CD14-positive monocyte (primary cell): ENCODE measurements around the gene CCDC150. TPM values are rescaled to one million over a fixed set of nuclear protein-coding genes. Genes with fewer than 3 reads are reported as not detected.

Source experiments
- DNase-seq, 3 donors: peaks; one replicate each; pipeline ENCODE4 v3.0.0-alpha.2; 2011 to 2022
- H2AFZ ChIP-seq: 2 replicates; pipeline ENCODE4 v1.6.0; 2012; ENCODE audit warnings: mild to moderate bottlenecking, low read depth, low read length, inconsistent platforms; ENCODE audit not compliant: insufficient read depth, poor library complexity, severe bottlenecking
- H3K27ac ChIP-seq, 2 donors: 1 replicate in 1 of 2; 2 replicates in 1 of 2; pipeline ENCODE4 v1.5.1; 2012 to 2013; ENCODE audit warnings: low read length in 2 of 2, control low read depth in 1 of 2, inconsistent platforms in 1 of 2, low read depth in 1 of 2, mild to moderate bottlenecking in 1 of 2
- H3K27me3 ChIP-seq, 2 donors: one replicate each; pipeline versions ENCODE4 v1.6.0 to v1.6.1; 2011 to 2013; ENCODE audit warnings: low read length in 2 of 2; ENCODE audit not compliant: control insufficient read depth in 2 of 2, insufficient read depth in 2 of 2
- H3K36me3 ChIP-seq, 2 donors: replicated peaks in 1 of 2; 1 replicate in 1 of 2; 2 replicates in 1 of 2; pipeline versions ENCODE4 v1.5.1 to v1.6.1; 2012 to 2013; ENCODE audit warnings: low read length in 2 of 2, control low read depth in 1 of 2, inconsistent platforms in 1 of 2, mild to moderate bottlenecking in 1 of 2; ENCODE audit not compliant: insufficient read depth in 2 of 2, control insufficient read depth in 1 of 2
- H3K4me1 ChIP-seq, 2 donors: 1 replicate in 1 of 2; 2 replicates in 1 of 2; pipeline versions ENCODE4 v1.5.1 to v1.6.1; 2012 to 2013; ENCODE audit warnings: low read length in 2 of 2, control low read depth in 1 of 2, inconsistent platforms in 1 of 2, mild to moderate bottlenecking in 1 of 2, moderate library complexity in 1 of 2; ENCODE audit not compliant: insufficient read depth in 2 of 2, control insufficient read depth in 1 of 2
- H3K4me2 ChIP-seq: replicated peaks from 2 replicates; pipeline ENCODE3; 2012; ENCODE audit warnings: low read length, moderate library complexity, mild to moderate bottlenecking; ENCODE audit not compliant: poor library complexity, severe bottlenecking; ENCODE audit errors: extremely low read depth
- H3K4me3 ChIP-seq, 3 experiments: fragments of 200-600 bp in 1 of 3; sonication (generic) in 1 of 3; replicated peaks in 1 of 3; 1 replicate in 2 of 3; 2 replicates in 1 of 3; pipeline ENCODE4 v1.5.1; 2011 to 2013; ENCODE audit warnings: low read length in 3 of 3, mild to moderate bottlenecking in 3 of 3, control low read depth in 2 of 3, low read depth in 2 of 3, inconsistent platforms in 1 of 3, moderate library complexity in 1 of 3
- H3K79me2 ChIP-seq: 2 replicates; pipeline ENCODE4 v1.6.0; 2012; ENCODE audit warnings: mild to moderate bottlenecking, control low read depth, inconsistent platforms, low read length, moderate library complexity; ENCODE audit not compliant: insufficient read depth
- H3K9ac ChIP-seq: 2 replicates; pipeline ENCODE4 v1.6.0; 2017; ENCODE audit warnings: low read length, mild to moderate bottlenecking; ENCODE audit not compliant: insufficient read depth, poor library complexity, severe bottlenecking
- H3K9me3 ChIP-seq, 2 donors: replicated peaks in 1 of 2; 1 replicate in 1 of 2; 2 replicates in 1 of 2; pipeline versions ENCODE4 v1.5.1 to v1.6.1; 2012 to 2013; ENCODE audit warnings: low read length in 2 of 2, control low read depth in 1 of 2; ENCODE audit not compliant: control insufficient read depth in 1 of 2, insufficient read depth in 1 of 2
- H4K20me1 ChIP-seq: 2 replicates; pipeline ENCODE4 v1.6.0; 2012; ENCODE audit warnings: mild to moderate bottlenecking, low read length, control low read depth, moderate library complexity; ENCODE audit not compliant: insufficient read depth
- H3K27ac Mint-ChIP-seq, 7 donors: one replicate each; pipeline ENCODE4 v1.8.0; 2020; ENCODE audit warnings: mild to moderate bottlenecking in 7 of 7, mixed read lengths in 7 of 7, moderate library complexity in 6 of 7, inconsistent platforms in 2 of 7
- H3K27me3 Mint-ChIP-seq, 3 donors: one replicate each; pipeline ENCODE4 v1.8.0; 2021 to 2022; ENCODE audit warnings: low read depth in 3 of 3, mild to moderate bottlenecking in 3 of 3, mixed read lengths in 3 of 3, moderate library complexity in 3 of 3, inconsistent platforms in 1 of 3
- H3K36me3 Mint-ChIP-seq, 2 donors: one replicate each; pipeline ENCODE4 v1.8.0; 2020; ENCODE audit warnings: mixed read lengths in 2 of 2, inconsistent platforms in 1 of 2, mild to moderate bottlenecking in 1 of 2
- H3K4me1 Mint-ChIP-seq: one replicate; pipeline ENCODE4 v1.8.0; 2020; ENCODE audit warnings: mild to moderate bottlenecking, mixed read lengths
- H3K4me3 Mint-ChIP-seq, 2 donors: one replicate each; pipeline ENCODE4 v1.8.0; 2020; ENCODE audit warnings: mild to moderate bottlenecking in 2 of 2, mixed read lengths in 2 of 2, moderate library complexity in 1 of 2
- H3K9me3 Mint-ChIP-seq, 7 donors: one replicate each; pipeline ENCODE4 v1.8.0; 2020 to 2022; ENCODE audit warnings: mixed read lengths in 7 of 7, mild to moderate bottlenecking in 6 of 7, moderate library complexity in 6 of 7, inconsistent platforms in 2 of 7
- CTCF ChIP-seq: fragments of 200-600 bp; IDR thresholded peaks from one replicate; pipeline ENCODE4 v1.8.0; 2022; ENCODE audit warnings: antibody characterized with exemption, mild to moderate bottlenecking
- WGBS: methylation state at CpG from one replicate; pipeline ENCODE4 v1.1.5; 2013; ENCODE audit warnings: missing lambda C conversion rate; ENCODE audit not compliant: insufficient coverage; 5-methylcytosine and 5-hydroxymethylcytosine counted together
- intact Hi-C, 2 donors: fragments of 100-400 bp; cut with micrococcal nuclease; formaldehyde crosslinking; loops; one replicate each; pipeline versions ENCODE4 v1.15.0 to v1.15.1; 2023
- polyA plus RNA-seq, 3 donors: library from polyadenylated mRNA; depleted of rRNA in 1 of 3; unstranded in 2 of 3; stranded (reverse) in 1 of 3; fragments of 300-500 nt in 2 of 3; fragments of >200 nt in 1 of 3; fragmentation: Illumina TruSeq in 2 of 3; gene quantifications; 1 replicate in 2 of 3; 2 replicates in 1 of 3; pipeline ENCODE4 v1.2.3, GENCODE V29; 2012 to 2021

CCDC150 gene
- polyA plus RNA-seq, 3 donors: 0.09 TPM; not detected in 2

GRCh38 chr2:196675963-196676362 is 36.4 kb downstream of the CCDC150 start:
- H3K4me3 ChIP-seq: no peak overlapping the region
- H3K4me3 Mint-ChIP-seq: no peak overlapping the region
- peaks cover 9 to 11% of the 10 kb centered on the region in 2 donors for H3K36me3 Mint-ChIP-seq
- H3K9me3 Mint-ChIP-seq: peaks cover 0 to 3% (median 0%) of the 10 kb centered on the region in 7 donors
- intact Hi-C loops: no loop called here
- no peaks in the 10 kb centered on the region for H3K4me1 ChIP-seq
- no peak overlapping the region for H3K9ac ChIP-seq
- no peaks in the 10 kb centered on the region for H3K9me3 ChIP-seq
- no peak overlapping the region for H3K27ac ChIP-seq
- no peaks in the 10 kb centered on the region for H3K27me3 ChIP-seq
- TF ChIP-seq CTCF: no peak
- no peaks in the 10 kb centered on the region for H3K4me1 Mint-ChIP-seq
- no peak overlapping the region for H3K27ac Mint-ChIP-seq
- no peak overlapping the region for H3K4me2 ChIP-seq
- H3K36me3 ChIP-seq: peaks cover 0 to 22% of the 10 kb centered on the region in 2 donors
- H2AFZ ChIP-seq: no peak overlapping the region
- no peak for DNase-seq
- no CpG with 5 or more reads among the region's 3 CpGs for WGBS
- H4K20me1 ChIP-seq: no peaks in the 10 kb centered on the region
- no peaks in the 10 kb centered on the region for H3K79me2 ChIP-seq
- no peaks in the 10 kb centered on the region for H3K27me3 Mint-ChIP-seq

- Mint-ChIP-seq H3K27ac (no peak overlapping the region), H3K36me3 (peaks cover 9 to 11% of the 10 kb centered on the region in 2 donors), H3K4me3 (no peak overlapping the region), H3K9me3 (peaks cover 0 to 2% (median 0%) of the 10 kb centered on the region in 7 donors), H3K27me3 (no peaks in the 10 kb centered on the region), H3K4me1 (no peaks in the 10 kb centered on the region)
- no peak for TF ChIP-seq CTCF
- Histone ChIP-seq H3K36me3 (peaks cover 0 to 22% of the 10 kb centered on the region in 2 donors), H3K27me3 (no peaks in the 10 kb centered on the region), H3K4me3 (no peak overlapping the region), H4K20me1 (no peaks in the 10 kb centered on the region), H3K27ac (no peak overlapping the region), H3K9ac (no peak overlapping the region), H3K79me2 (no peaks in the 10 kb centered on the region), H3K9me3 (no peaks in the 10 kb centered on the region), H2AFZ (no peak overlapping the region), H3K4me2 (no peak overlapping the region), H3K4me1 (no peaks in the 10 kb centered on the region)
- intact Hi-C loops: no loop called here
- no peak for DNase-seq
- no CpG with 5 or more reads among the region's 5 CpGs for WGBS
Observed at GRCh38 chr2:196677404-196677803, 37.9 kb downstream of the CCDC150 start.
